Esophagus muscularis mucosa (tissue), 3 donors: ENCODE results near the gene NOS3.

Source experiments
- POLR2A ChIP-seq: fragments of 450-650 bp; IDR thresholded peaks from one replicate; pipeline ENCODE4 v1.6.1; 2017; ENCODE audit warnings: antibody characterized with exemption, moderate library complexity, mild to moderate bottlenecking, low read depth
- TF ChIP-seq, protein P1 (sequence below), 3 experiments: fragments of 200-600 bp in 2 of 3; fragments of 450-650 bp in 1 of 3; sonication (generic) in 2 of 3; IDR thresholded peaks; one replicate each; pipeline ENCODE4 v1.5.1; 2017 to 2019; ENCODE audit warnings: antibody characterized with exemption in 3 of 3, mild to moderate bottlenecking in 2 of 3, moderate library complexity in 1 of 3

DNA sequence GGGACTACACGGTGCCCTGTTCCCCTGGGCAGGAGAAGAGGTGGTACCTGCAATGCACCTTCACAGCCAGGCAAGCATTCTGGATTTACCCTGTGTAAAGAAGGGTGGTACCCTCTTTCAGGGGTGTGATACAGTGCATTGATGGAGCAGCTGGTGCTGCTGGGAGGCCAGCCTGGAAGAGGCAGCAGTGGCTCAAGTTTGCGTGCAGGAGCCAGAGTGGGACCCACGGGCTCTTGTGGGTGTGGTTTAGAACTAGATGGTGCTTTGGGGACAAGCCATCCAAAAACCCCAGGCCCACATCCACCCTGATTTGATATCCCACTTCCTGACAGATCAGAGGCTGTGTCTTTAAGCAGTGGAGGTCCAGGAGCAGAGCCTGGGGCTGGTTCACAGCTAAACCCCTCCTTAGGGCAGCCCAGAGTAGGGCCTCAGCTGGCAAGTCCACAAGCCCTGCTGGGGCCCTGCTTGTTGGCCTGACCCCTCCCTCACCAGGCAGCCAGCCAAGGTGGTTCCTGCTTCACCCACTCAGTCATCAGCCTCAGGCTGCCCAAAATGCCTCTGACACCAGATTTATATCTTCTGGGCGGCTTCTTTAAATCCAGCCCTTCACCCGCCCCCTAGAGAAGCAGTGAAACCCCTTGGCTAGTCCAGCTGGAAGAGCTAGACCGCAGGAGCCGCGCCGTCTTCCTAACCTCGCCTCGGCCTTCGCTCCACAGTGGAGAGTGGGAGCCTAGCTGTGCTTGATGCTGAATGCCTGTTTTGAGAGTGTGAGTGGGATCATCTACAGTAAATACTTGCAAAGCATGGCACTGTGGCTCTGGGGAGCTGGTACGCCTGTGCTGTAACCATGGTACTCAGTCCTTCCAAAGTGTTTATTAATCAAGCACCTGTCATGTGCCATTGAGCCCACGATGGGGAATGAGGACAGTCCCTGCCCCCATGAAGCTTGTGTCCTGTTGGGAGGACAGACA is 56.1 kb downstream of the NOS3 start:
- TF ChIP-seq, protein P1, sequence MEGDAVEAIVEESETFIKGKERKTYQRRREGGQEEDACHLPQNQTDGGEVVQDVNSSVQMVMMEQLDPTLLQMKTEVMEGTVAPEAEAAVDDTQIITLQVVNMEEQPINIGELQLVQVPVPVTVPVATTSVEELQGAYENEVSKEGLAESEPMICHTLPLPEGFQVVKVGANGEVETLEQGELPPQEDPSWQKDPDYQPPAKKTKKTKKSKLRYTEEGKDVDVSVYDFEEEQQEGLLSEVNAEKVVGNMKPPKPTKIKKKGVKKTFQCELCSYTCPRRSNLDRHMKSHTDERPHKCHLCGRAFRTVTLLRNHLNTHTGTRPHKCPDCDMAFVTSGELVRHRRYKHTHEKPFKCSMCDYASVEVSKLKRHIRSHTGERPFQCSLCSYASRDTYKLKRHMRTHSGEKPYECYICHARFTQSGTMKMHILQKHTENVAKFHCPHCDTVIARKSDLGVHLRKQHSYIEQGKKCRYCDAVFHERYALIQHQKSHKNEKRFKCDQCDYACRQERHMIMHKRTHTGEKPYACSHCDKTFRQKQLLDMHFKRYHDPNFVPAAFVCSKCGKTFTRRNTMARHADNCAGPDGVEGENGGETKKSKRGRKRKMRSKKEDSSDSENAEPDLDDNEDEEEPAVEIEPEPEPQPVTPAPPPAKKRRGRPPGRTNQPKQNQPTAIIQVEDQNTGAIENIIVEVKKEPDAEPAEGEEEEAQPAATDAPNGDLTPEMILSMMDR (IDR thresholded peaks at IDR 0.05): no peak
- TF ChIP-seq POLR2A: no peak
